Measurements from ENCODE around the gene FNDC1. TPM values are rescaled to one million over a fixed set of nuclear protein-coding genes. Genes with fewer than 3 reads are reported as not detected.

Gene FNDC1
- total RNA-seq, 3 donors from 2014 or later (not counting 1 experiment from before 2014, with no cell fraction given): not detected

GRCh38 chr6:159259441-159260125 lies 90.4 kb downstream of the FNDC1 start:
- Mint-ChIP-seq H3K27me3 (ENCODE audit: low read depth in 2 of 2) (peaks cover 6 to 33% of the 10 kb centered on the region in 2 donors), H3K4me1 (no peaks in the 10 kb centered on the region), H3K27ac (no peak overlapping the region), H3K9me3 (no peaks in the 10 kb centered on the region), H3K4me3 (no peak overlapping the region), H3K36me3 (no peaks in the 10 kb centered on the region)
- Histone ChIP-seq H3K9me3 (ENCODE audit: control insufficient read depth, insufficient read depth, low read length) (no peaks in the 10 kb centered on the region), H3K36me3 (ENCODE audit: control insufficient read depth, insufficient read depth, low read length) (no peaks in the 10 kb centered on the region), H3K27me3 (ENCODE audit: control insufficient read depth, insufficient read depth, low read length) (no peaks in the 10 kb centered on the region), H3K4me3 (ENCODE audit: low read length) (no peak overlapping the region), H3K27ac (ENCODE audit: low read length) (no peak overlapping the region), H3K4me1 (ENCODE audit: control insufficient read depth, insufficient read depth, low read length) (no peaks in the 10 kb centered on the region)
- WGBS (ENCODE audit: insufficient coverage): 79% methylated on average over 3 of the region's 3 CpGs
- intact Hi-C loops (cut with micrococcal nuclease): no loop called here
- TF ChIP-seq, protein P1, sequence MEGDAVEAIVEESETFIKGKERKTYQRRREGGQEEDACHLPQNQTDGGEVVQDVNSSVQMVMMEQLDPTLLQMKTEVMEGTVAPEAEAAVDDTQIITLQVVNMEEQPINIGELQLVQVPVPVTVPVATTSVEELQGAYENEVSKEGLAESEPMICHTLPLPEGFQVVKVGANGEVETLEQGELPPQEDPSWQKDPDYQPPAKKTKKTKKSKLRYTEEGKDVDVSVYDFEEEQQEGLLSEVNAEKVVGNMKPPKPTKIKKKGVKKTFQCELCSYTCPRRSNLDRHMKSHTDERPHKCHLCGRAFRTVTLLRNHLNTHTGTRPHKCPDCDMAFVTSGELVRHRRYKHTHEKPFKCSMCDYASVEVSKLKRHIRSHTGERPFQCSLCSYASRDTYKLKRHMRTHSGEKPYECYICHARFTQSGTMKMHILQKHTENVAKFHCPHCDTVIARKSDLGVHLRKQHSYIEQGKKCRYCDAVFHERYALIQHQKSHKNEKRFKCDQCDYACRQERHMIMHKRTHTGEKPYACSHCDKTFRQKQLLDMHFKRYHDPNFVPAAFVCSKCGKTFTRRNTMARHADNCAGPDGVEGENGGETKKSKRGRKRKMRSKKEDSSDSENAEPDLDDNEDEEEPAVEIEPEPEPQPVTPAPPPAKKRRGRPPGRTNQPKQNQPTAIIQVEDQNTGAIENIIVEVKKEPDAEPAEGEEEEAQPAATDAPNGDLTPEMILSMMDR (IDR thresholded peaks at IDR 0.05): no peak
- ATAC-seq (no peak), DNase-seq (no peak)

GRCh38 chr6:159260208-159260607 lies 91.0 kb downstream of the FNDC1 start:
- H3K9me3 ChIP-seq (ENCODE audit: control insufficient read depth, insufficient read depth, low read length): no peaks in the 10 kb centered on the region
- Mint-ChIP-seq H3K36me3 (no peaks in the 10 kb centered on the region), H3K27me3 (ENCODE audit: low read depth in 2 of 2) (peaks cover 1 to 27% of the 10 kb centered on the region in 2 donors), H3K4me1 (no peaks in the 10 kb centered on the region), H3K27ac (no peak overlapping the region), H3K9me3 (no peaks in the 10 kb centered on the region), H3K4me3 (no peak overlapping the region)
- 85% methylated on average over 4 of the region's 4 CpGs for WGBS (ENCODE audit: insufficient coverage)
- intact Hi-C loops (cut with micrococcal nuclease): no loop called here
- TF ChIP-seq, protein P1 (IDR thresholded peaks at IDR 0.05): no peak
- no peak overlapping the region for H3K27ac ChIP-seq (ENCODE audit: low read length)
- DNase-seq (no peak), ATAC-seq (no peak)
- no peaks in the 10 kb centered on the region for H3K36me3 ChIP-seq (ENCODE audit: control insufficient read depth, insufficient read depth, low read length)
- no peaks in the 10 kb centered on the region for H3K4me1 ChIP-seq (ENCODE audit: control insufficient read depth, insufficient read depth, low read length)
- H3K27me3 ChIP-seq (ENCODE audit: control insufficient read depth, insufficient read depth, low read length): no peaks in the 10 kb centered on the region
- H3K4me3 ChIP-seq (ENCODE audit: low read length): no peak overlapping the region

DNA sequence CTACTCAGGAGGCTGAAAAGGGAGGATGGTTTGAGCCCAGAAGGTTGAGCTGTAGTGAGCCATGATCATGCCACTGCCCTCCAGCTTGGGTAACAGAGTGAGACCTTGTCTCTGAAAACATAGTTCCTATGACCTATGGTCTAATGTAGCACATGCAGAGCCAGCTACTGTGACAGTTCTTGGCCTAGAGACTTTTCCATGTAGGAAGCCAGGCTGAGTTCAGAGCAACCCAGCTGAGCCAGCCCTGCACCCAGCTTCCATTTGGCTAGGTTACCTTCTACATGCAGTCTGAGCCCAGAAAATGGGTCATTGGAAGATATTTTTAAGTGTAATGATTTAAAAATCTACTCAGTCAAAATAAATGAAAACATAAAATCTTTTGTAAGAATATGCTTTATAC lies 92.8 kb downstream of the FNDC1 start:
- Mint-ChIP-seq H3K27ac (no peak overlapping the region), H3K27me3 (ENCODE audit: low read depth in 2 of 2) (peaks cover 3 to 18% of the 10 kb centered on the region in 2 donors), H3K4me3 (no peak overlapping the region), H3K9me3 (no peaks in the 10 kb centered on the region), H3K4me1 (no peaks in the 10 kb centered on the region), H3K36me3 (no peaks in the 10 kb centered on the region)
- no peaks in the 10 kb centered on the region for H3K27me3 ChIP-seq (ENCODE audit: control insufficient read depth, insufficient read depth, low read length)
- ATAC-seq (no peak), DNase-seq (no peak)
- no peaks in the 10 kb centered on the region for H3K4me1 ChIP-seq (ENCODE audit: control insufficient read depth, insufficient read depth, low read length)
- H3K9me3 ChIP-seq (ENCODE audit: control insufficient read depth, insufficient read depth, low read length): no peaks in the 10 kb centered on the region
- H3K27ac ChIP-seq (ENCODE audit: low read length): no peak overlapping the region
- intact Hi-C loops (cut with micrococcal nuclease): no loop called here
- no peaks in the 10 kb centered on the region for H3K36me3 ChIP-seq (ENCODE audit: control insufficient read depth, insufficient read depth, low read length)
- TF ChIP-seq, protein P1 (IDR thresholded peaks at IDR 0.05): no peak
- H3K4me3 ChIP-seq (ENCODE audit: low read length): no peak overlapping the region

- no peak overlapping the region for H3K27ac ChIP-seq (ENCODE audit: low read length)
- Mint-ChIP-seq H3K36me3 (peaks cover 4% of the 10 kb centered on the region), H3K9me3 (peaks cover 0 to 2% of the 10 kb centered on the region in 2 donors), H3K27me3 (ENCODE audit: low read depth in 2 of 2) (peaks cover 5 to 24% of the 10 kb centered on the region in 2 donors), H3K4me3 (no peak overlapping the region), H3K27ac (no peak overlapping the region), H3K4me1 (no peaks in the 10 kb centered on the region)
- H3K4me3 ChIP-seq (ENCODE audit: low read length): no peak overlapping the region
- ATAC-seq: no peak
- H3K27me3 ChIP-seq (ENCODE audit: control insufficient read depth, insufficient read depth, low read length): no peaks in the 10 kb centered on the region
- intact Hi-C loops (cut with micrococcal nuclease): no loop called here
- WGBS (ENCODE audit: insufficient coverage): 80% methylated on average over 1 of the region's 2 CpGs
- H3K9me3 ChIP-seq (ENCODE audit: control insufficient read depth, insufficient read depth, low read length): no peaks in the 10 kb centered on the region
- no peaks in the 10 kb centered on the region for H3K36me3 ChIP-seq (ENCODE audit: control insufficient read depth, insufficient read depth, low read length)
- DNase-seq: no peak
- H3K4me1 ChIP-seq (ENCODE audit: control insufficient read depth, insufficient read depth, low read length): no peaks in the 10 kb centered on the region
- TF ChIP-seq, protein P1 (IDR thresholded peaks at IDR 0.05): no peak
Observed at GRCh38 chr6:159262586-159262985, 93.4 kb downstream of the FNDC1 start.

Data from natural killer cell (primary cell).